ENCODE results near the gene CLIP2.

- TF ChIP-seq POLR2AphosphoS5 (IDR thresholded peaks at IDR 0.05; ENCODE audit: low read depth, low read length): no peak
- no peak for TF ChIP-seq TAF1 (IDR thresholded peaks at IDR 0.05; ENCODE audit: low read depth, low read length)
- TF ChIP-seq POLR2A (IDR thresholded peaks at IDR 0.05; ENCODE audit: low read depth, low read length): no peak
- no peak for TF ChIP-seq PAX5 (IDR thresholded peaks at IDR 0.05; ENCODE audit: insufficient read depth, low read length, severe bottlenecking)
- TF ChIP-seq POU2F2 (IDR thresholded peaks at IDR 0.05; ENCODE audit: low read depth, low read length): no peak
- TF ChIP-seq SPI1 (IDR thresholded peaks at IDR 0.05; ENCODE audit: low read depth, low read length): no peak
Measured at GRCh38 chr7:74262639-74263398, 26.4 kb upstream of the CLIP2 start.

Data from GM12891 (cell line).